Measurements from ENCODE around the gene ANO5.

DNA sequence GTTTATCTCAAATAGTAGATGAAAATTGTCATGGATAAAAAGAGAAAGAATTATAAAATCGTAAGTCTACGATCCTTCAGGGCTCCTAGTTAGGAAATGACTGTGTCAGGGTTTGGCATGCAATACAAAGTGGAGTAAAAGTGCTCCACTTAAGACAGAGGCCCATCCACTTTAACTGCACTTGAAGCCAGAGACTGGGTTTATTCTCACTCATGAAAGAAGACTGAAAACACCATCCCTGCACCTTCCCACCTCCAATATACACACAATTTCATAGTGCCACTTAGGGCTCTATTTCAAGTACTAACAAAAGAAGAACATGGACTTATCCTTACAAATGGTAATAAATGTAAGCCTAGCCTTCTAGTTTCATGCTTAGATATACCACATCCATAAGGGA lies 70.7 kb downstream of the ANO5 start:
- TF ChIP-seq, protein P1, sequence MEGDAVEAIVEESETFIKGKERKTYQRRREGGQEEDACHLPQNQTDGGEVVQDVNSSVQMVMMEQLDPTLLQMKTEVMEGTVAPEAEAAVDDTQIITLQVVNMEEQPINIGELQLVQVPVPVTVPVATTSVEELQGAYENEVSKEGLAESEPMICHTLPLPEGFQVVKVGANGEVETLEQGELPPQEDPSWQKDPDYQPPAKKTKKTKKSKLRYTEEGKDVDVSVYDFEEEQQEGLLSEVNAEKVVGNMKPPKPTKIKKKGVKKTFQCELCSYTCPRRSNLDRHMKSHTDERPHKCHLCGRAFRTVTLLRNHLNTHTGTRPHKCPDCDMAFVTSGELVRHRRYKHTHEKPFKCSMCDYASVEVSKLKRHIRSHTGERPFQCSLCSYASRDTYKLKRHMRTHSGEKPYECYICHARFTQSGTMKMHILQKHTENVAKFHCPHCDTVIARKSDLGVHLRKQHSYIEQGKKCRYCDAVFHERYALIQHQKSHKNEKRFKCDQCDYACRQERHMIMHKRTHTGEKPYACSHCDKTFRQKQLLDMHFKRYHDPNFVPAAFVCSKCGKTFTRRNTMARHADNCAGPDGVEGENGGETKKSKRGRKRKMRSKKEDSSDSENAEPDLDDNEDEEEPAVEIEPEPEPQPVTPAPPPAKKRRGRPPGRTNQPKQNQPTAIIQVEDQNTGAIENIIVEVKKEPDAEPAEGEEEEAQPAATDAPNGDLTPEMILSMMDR (IDR thresholded peaks at IDR 0.05) = no peak
- TF ChIP-seq POLR2A (IDR thresholded peaks at IDR 0.05) = no peak

Data from vagina (tissue), 2 donors.